ENCODE measurements around the gene TEAD3.

GRCh38 chr6:35543459-35544193 lies 46.7 kb upstream of the TEAD3 start:
- TF ChIP-seq CTCF (IDR thresholded peaks at IDR 0.05; ENCODE audit: insufficient read depth, low read depth, low read length) = no peak
- no peak for TF ChIP-seq EZH2 (IDR thresholded peaks at IDR 0.05; ENCODE audit: insufficient read depth, low read length)

Measured in astrocyte (in vitro differentiated cells and primary cell).